Measurements from ENCODE around the gene CBLIF.
"Not testable (repeated sequence)": the region's sequence is repeated elsewhere in the genome, so short reads cannot be mapped to it uniquely, and the experiment has no call there.

CBLIF gene

DNA sequence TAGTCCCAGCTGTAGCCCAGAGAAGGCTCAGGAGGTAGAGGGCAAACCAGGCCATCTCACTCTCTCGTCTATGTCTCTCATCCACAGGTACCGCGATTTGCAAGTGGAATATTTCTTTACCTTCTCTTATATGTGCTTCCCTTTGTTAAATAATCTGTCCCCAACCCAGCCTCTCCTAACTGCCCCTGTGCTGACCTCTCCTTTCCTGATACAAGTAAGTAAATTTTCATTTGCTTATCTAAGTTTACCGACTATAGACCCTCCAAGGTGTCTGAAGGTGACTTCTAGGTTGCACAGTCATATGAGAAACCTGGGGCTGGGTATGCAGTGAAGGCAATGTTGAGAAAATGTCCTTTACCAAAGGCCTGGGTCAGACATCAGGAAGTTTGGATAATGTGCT lies at the start of gene CBLIF:
TSS of gene CBLIF (minus strand) at position 101 of the 400 bp plus-strand sequence. CDS start at position 55, 46 bp downstream.
- no peak within 1 kb of the TSS for H3K4me3 Mint-ChIP-seq
- H3K27me3 Mint-ChIP-seq: peaks cover 5% of the 10 kb centered on the region
- no peaks in the 10 kb centered on the region for H3K9me3 Mint-ChIP-seq
- DNase-seq (no peak), ATAC-seq (no peak)
- H3K4me1 Mint-ChIP-seq: no peaks in the 10 kb centered on the region
- no peaks in the 10 kb centered on the region for H3K36me3 Mint-ChIP-seq (ENCODE audit: low read depth)
- no peak within 1 kb of the TSS for H3K27ac Mint-ChIP-seq

DNA sequence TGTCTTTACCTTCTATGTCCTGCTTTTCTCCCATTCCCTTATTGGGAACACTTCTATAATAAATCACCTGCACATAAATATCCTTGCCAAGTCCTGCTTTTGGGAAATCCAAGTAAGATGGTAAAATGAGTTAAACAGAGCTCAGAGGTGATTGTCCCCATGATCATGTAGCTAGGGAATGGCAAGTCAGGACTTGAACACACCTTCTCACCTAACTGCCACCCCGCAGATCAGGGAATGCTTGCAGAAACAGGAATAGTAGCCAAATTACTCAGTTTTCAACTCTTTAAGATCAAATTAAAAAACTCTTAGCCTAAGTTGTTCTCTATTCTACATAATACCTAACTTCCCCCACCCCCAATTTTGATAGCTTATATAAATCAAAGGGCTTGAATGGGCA lies 49.3 kb upstream of the CBLIF start:
- H3K27ac Mint-ChIP-seq: no peak overlapping the region
- H3K36me3 Mint-ChIP-seq (ENCODE audit: low read depth): peaks cover 4% of the 10 kb centered on the region
- H3K9me3 Mint-ChIP-seq: peaks cover 16% of the 10 kb centered on the region
- H3K4me3 Mint-ChIP-seq: no peak overlapping the region
- peaks cover 4% of the 10 kb centered on the region for H3K27me3 Mint-ChIP-seq
- no peak for DNase-seq
- no peaks in the 10 kb centered on the region for H3K4me1 Mint-ChIP-seq
- ATAC-seq: no peak

DNA sequence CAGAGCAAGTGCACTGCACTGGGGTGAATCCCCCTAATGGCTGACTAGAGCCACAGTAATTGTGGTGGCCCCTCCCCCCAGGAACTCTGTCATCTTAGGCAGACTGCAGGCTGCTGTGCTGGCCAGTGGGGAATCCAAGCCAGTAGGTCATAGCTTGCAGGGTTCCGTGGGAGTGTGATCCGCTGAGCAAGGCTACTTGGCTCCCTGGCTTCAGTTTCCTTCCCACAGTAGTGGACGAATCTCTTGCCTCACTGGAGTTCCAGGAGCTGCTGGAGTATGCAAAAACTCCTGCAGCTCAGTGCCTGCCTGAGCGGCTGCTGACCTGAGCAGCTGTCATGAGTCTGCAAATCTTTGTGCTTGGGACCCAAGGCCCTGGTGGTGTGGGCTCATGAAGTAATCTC lies 46.5 kb upstream of the CBLIF start:
- peaks cover 26% of the 10 kb centered on the region for H3K9me3 Mint-ChIP-seq
- peaks cover 13% of the 10 kb centered on the region for H3K36me3 Mint-ChIP-seq (ENCODE audit: low read depth)
- H3K27ac Mint-ChIP-seq: no peak overlapping the region
- DNase-seq (no peak), ATAC-seq (no peak)
- peaks cover 10% of the 10 kb centered on the region for H3K27me3 Mint-ChIP-seq
- no peaks in the 10 kb centered on the region for H3K4me1 Mint-ChIP-seq
- H3K4me3 Mint-ChIP-seq: no peak overlapping the region

DNA sequence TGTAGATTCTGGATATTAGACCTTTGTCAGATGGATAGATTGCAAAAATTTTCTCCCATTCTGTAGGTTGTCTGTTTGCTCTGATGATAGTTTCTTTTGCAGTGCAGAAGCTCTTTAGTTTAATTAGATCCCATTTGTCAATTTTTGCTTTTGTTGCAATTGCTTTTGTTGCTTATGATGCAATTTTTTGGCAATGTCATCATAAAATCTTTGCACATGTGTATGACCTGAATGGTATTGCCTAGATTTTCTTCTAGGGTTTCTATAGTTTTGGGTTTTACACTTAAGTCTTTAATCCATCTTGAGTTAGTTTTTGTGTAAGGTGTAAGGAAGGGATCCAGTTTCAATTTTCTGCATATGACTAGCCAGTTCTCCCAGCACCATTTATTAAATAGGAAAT lies 41.9 kb upstream of the CBLIF start:
- Mint-ChIP-seq H3K9me3 (peaks cover 33% of the 10 kb centered on the region), H3K36me3 (ENCODE audit: low read depth) (peaks cover 13% of the 10 kb centered on the region)
- not testable (repeated sequence) for DNase-seq, ATAC-seq, H3K4me1 Mint-ChIP-seq, H3K4me3 Mint-ChIP-seq, H3K27ac Mint-ChIP-seq, H3K27me3 Mint-ChIP-seq

DNA sequence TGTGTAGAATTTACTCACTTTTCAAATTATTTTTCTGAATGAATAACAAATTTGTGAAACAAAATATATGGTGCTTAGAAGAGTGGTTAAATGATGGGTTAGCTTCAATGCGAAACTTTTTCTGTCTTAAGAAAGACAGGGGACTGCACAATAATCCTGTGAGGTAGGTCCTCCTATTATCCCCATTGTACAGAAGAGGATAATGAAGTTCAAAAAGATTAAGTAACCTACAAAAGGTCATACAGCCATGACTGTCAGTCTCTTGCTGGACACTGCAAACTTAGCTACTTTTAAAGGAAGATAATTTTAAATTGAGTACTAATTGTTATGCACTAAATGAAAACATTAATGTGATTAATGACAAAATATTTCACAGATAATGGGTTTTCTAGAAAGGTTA lies 38.3 kb upstream of the CBLIF start:
- Mint-ChIP-seq H3K4me1 (no peaks in the 10 kb centered on the region), H3K9me3 (peaks cover 11% of the 10 kb centered on the region), H3K27ac (no peak overlapping the region)

DNA sequence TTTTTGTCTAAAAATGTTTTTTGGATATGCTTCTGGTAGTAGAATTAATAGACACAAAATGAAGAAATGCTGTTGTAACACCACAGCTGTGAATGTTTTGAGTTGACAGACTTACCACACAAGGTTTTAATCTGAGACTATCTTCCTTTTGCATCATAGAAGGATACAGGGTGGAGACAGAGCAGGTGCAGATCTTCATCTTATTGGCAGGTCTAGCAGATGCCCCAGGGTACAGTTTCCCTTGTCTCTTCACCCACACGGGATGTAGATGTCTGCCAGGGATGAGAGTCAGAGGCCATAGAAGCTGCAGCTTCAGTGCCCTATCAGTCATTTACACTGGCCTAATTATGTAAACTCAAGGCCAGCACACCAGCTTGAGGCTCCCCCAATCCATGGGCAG lies 34.3 kb upstream of the CBLIF start:
- Mint-ChIP-seq H3K27ac (no peak overlapping the region), H3K9me3 (no peaks in the 10 kb centered on the region), H3K4me3 (no peak overlapping the region), H3K4me1 (no peaks in the 10 kb centered on the region), H3K27me3 (peaks cover 6% of the 10 kb centered on the region), H3K36me3 (ENCODE audit: low read depth) (no peaks in the 10 kb centered on the region)
- DNase-seq (no peak), ATAC-seq (no peak)

More for the DNA sequence above, 38.3 kb upstream of the CBLIF start:
- Mint-ChIP-seq H3K27me3 (peaks cover 2% of the 10 kb centered on the region), H3K36me3 (ENCODE audit: low read depth) (no peaks in the 10 kb centered on the region), H3K4me3 (no peak overlapping the region)
- no peak for DNase-seq
- ATAC-seq: no peak

DNA sequence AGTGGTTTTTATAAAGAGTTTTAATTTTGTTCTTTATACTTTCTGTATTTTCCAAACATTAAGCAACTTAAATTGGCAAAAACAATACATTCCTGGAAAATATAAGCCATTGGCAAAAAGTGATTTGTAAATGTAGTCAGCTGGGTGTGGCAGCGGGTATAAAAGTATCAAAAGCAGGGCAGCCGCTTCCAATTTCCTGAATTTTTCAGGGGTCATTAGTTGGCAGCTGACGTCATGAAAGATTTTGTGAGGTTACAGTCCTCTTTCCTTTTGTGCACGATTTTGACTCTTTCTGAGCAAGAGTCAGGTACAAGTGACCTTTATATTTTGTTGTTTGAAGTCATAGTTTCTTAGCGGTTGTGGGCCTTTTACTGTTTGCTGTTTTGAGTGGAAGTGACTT lies 33.3 kb upstream of the CBLIF start, which contains the start of gene OOSP3:
TSS of gene OOSP3 (plus strand) at position 208 of the 400 bp plus-strand sequence. CDS start at position 235, 27 bp downstream.
- peaks cover 6% of the 10 kb centered on the region for H3K27me3 Mint-ChIP-seq
- H3K36me3 Mint-ChIP-seq (ENCODE audit: low read depth): no peaks in the 10 kb centered on the region
- H3K9me3 Mint-ChIP-seq: no peaks in the 10 kb centered on the region
- no peaks in the 10 kb centered on the region for H3K4me1 Mint-ChIP-seq
- no peak for DNase-seq
- no peak for ATAC-seq
- no peak within 1 kb of the TSS for H3K4me3 Mint-ChIP-seq
- no peak within 1 kb of the TSS for H3K27ac Mint-ChIP-seq

DNA sequence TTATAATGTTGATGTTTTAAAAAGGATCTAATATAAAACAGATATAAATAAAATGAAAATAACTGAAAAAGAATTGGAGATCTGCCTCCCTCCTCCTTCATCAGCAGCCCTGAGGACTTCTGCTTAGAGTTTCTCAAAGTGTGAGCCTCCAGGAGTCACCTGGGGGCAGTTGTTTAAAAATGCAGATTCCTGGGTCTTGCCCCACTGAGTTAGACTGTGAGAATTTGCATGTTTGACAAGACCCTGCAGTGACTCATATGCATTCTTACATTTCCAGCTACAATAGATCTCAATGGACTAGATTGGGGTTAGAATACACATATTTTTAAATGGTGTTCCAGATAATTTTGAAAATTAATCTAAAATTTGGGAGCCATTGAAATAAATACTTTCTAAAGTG lies 32.5 kb upstream of the CBLIF start:
- Mint-ChIP-seq H3K27ac (no peak overlapping the region), H3K27me3 (peaks cover 6% of the 10 kb centered on the region), H3K4me3 (no peak overlapping the region), H3K4me1 (no peaks in the 10 kb centered on the region), H3K9me3 (no peaks in the 10 kb centered on the region), H3K36me3 (ENCODE audit: low read depth) (no peaks in the 10 kb centered on the region)
- ATAC-seq (no peak), DNase-seq (no peak)

DNA sequence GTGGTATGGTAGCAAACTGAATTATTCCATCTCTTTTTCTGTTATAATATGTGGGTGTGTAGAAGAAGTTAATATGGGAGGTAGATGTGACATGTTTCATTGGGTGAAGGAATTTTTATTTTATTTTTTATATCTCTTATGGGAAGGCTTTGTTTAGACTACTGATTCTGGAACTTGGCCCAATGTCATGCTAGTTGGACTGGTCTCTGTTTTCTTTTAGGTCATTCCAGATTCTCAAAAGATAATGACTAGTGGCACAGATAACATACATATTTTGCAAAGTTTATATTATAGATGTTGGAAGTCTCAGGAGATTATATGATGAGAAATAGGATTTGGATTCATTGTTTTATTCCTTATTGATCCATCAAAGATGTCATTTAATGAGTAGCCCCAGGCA lies 32.0 kb upstream of the CBLIF start:
- no peaks in the 10 kb centered on the region for H3K9me3 Mint-ChIP-seq
- ATAC-seq (no peak), DNase-seq (no peak)
- no peak overlapping the region for H3K4me3 Mint-ChIP-seq
- no peaks in the 10 kb centered on the region for H3K4me1 Mint-ChIP-seq
- peaks cover 6% of the 10 kb centered on the region for H3K27me3 Mint-ChIP-seq
- H3K27ac Mint-ChIP-seq: no peak overlapping the region
- H3K36me3 Mint-ChIP-seq (ENCODE audit: low read depth): no peaks in the 10 kb centered on the region

DNA sequence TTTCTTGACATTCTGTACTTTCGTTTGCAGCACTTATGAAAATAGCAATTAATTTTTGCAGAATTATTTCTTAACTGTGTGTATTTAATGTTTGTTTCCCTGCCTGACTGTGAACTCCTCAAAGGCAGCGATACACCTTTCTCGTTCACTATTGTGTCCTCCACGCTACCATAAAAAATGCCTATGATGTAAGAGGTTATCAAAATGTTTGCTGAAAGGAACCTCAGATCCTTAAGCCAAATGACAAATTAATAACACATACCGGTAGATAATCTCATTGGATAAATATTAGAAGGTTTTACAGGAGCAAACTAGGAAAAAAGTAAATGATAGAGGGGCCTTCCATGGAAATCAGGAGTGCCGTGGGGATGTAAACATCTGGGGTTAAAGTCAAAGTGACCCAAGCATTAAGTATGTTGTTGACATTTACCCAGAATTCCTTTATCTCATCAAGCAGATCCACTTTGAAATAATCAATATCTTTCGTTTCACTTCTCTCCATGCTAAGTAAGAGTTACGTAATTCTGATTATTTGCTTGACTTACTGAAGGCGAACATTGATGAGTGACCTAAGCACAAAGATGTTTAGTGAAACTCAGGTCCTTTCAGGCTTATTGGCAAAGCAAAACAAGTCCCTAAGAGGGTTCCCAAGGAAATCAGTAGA lies 30.7 kb upstream of the CBLIF start:
- Mint-ChIP-seq H3K27me3 (peaks cover 5% of the 10 kb centered on the region), H3K36me3 (ENCODE audit: low read depth) (no peaks in the 10 kb centered on the region), H3K4me3 (no peak overlapping the region), H3K4me1 (no peaks in the 10 kb centered on the region), H3K9me3 (peaks cover 8% of the 10 kb centered on the region), H3K27ac (no peak overlapping the region)
- no peak for ATAC-seq
- DNase-seq: no peak

DNA sequence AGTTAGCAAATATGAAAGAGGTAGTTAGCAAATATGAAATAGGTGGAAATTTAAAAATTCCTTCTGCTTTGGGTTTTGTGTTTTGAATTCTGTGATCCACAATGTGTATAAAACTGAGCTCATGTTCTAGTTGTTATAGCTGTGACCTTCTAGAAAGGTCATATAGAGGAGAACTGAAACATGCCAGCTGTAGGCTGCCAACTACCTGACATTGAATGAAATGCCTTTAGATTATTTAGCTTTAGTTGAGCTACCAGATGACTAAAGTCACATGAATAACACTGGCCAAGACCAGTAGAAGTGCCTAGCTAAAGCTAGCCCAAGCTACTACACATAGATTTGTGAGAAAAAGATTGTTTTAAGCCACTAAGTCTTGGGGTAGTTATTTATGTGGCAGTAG lies 26.8 kb upstream of the CBLIF start:
- H3K27ac Mint-ChIP-seq: no peak overlapping the region
- H3K36me3 Mint-ChIP-seq (ENCODE audit: low read depth): no peaks in the 10 kb centered on the region
- no peak for ATAC-seq
- DNase-seq: no peak
- H3K4me1 Mint-ChIP-seq: no peaks in the 10 kb centered on the region
- no peak overlapping the region for H3K4me3 Mint-ChIP-seq
- H3K9me3 Mint-ChIP-seq: peaks cover 22% of the 10 kb centered on the region
- peaks cover 11% of the 10 kb centered on the region for H3K27me3 Mint-ChIP-seq

DNA sequence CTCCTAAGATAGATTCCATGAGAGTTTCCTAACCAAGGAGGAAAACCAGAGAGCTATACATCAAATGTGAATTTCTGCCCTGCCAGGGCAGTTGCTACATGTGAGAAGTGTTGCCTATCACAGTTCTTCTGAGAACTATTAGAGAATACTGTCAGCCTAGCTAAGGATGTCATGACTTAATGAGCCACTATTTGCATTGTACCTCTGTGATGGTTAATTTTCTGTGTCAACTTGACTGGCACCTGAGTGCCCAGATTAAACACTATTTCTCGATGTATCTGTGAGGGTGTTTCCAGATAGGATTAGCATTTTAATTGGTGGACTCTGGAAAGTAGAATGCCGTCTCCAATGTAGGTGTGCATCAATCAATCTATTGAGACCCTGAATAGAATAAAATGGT lies 22.6 kb upstream of the CBLIF start:
- H3K27me3 Mint-ChIP-seq: peaks cover 12% of the 10 kb centered on the region
- no peak for ATAC-seq
- no peaks in the 10 kb centered on the region for H3K36me3 Mint-ChIP-seq (ENCODE audit: low read depth)
- H3K9me3 Mint-ChIP-seq: peaks cover 23% of the 10 kb centered on the region
- H3K4me1 Mint-ChIP-seq: peaks cover 7% of the 10 kb centered on the region
- H3K27ac Mint-ChIP-seq: no peak overlapping the region
- DNase-seq: no peak
- no peak overlapping the region for H3K4me3 Mint-ChIP-seq

DNA sequence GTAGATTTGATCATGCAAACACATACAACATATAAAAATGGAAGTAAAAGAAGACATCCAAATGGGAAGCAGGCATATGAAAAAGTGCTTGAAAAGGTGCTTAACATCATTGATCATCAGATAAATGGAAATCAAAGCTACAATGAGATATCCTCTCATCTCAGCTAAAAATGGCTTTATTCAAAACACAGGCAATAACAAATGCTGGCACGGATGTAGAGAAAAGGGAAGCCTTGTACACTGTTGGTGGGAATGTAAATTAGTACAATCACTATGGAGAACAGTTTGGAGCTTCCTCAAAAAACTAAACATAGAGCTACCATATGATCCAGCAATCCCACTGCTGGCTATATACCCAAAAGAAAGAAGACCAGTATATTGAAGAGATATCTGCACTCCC lies 21.5 kb upstream of the CBLIF start:
- Mint-ChIP-seq H3K36me3 (ENCODE audit: low read depth) (no peaks in the 10 kb centered on the region), H3K9me3 (peaks cover 23% of the 10 kb centered on the region), H3K4me3 (no peak overlapping the region), H3K4me1 (peaks cover 7% of the 10 kb centered on the region), H3K27me3 (peaks cover 16% of the 10 kb centered on the region), H3K27ac (no peak overlapping the region)
- no peak for DNase-seq
- no peak for ATAC-seq

DNA sequence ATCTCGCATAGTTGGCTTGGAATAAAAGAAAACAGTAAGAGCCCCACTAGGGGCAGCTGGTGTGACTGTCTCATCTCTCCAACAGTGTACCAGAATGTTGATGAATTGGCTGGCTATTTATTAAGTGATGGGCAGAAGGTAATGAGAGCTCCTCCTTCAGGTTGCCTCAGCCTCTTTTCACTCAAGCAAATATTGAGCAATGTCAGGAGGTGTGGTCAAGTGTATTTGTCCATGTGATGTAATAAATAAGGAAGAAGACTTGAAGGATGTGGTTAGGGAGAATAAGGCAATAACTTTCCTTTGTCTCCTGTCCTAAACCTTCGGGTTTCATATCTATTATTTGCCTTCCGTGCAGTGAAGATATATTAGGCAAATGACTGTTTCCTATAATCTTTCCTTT lies 21.1 kb upstream of the CBLIF start, which contains the start of gene TCN1:
TSS of gene TCN1 (minus strand) at position 91 of the 400 bp plus-strand sequence. CDS start at position 74, 17 bp downstream.
- ATAC-seq (no peak), DNase-seq (no peak)
- Mint-ChIP-seq H3K27ac (no peak within 1 kb of the TSS), H3K4me3 (no peak within 1 kb of the TSS), H3K27me3 (peaks cover 16% of the 10 kb centered on the region), H3K36me3 (ENCODE audit: low read depth) (no peaks in the 10 kb centered on the region), H3K9me3 (peaks cover 18% of the 10 kb centered on the region), H3K4me1 (peaks cover 7% of the 10 kb centered on the region)

DNA sequence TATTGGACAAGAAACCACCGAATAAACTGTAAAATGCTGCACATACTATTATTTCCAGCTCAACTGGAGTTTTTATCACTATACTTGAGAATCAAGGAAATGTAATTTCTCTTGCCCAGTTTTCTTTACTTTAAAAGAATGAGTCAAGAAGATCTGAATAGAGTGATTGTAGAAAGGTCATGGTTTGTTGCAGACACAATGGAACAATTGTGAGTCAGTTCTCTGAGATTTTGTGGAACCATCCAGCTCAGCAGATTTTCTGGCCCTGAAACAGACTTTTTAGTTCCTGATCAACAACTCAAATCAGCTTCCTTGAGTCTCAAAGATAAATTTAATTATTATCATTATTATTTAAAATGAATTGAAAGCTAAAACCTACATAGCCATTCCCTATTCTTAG lies 19.7 kb upstream of the CBLIF start:
- ATAC-seq (peak; percentile 73), DNase-seq (no peak)
- H3K36me3 Mint-ChIP-seq (ENCODE audit: low read depth): no peaks in the 10 kb centered on the region
- peaks cover 7% of the 10 kb centered on the region for H3K4me1 Mint-ChIP-seq
- peaks cover 18% of the 10 kb centered on the region for H3K27me3 Mint-ChIP-seq
- H3K27ac Mint-ChIP-seq: no peak overlapping the region
- H3K9me3 Mint-ChIP-seq: peaks cover 5% of the 10 kb centered on the region
- H3K4me3 Mint-ChIP-seq: no peak overlapping the region

DNA sequence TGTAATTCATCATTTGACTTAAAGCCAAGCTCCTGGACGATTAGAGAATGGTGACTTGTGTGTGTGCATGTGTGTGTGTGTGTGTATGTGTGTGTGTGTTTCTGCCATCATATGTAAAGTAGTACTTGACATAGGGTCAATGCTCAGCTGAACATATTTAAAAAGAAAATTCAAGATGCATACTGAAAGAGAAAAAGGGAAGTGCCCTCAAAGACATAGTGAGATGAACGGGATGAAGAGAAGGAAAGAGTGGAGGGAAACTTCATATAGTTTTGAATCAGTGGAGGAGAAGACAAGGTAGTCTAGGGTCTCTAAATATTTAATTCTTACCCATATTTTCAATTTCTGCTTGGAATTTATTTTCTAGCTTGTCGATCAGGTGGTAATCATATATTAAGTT lies 17.0 kb upstream of the CBLIF start:
- Mint-ChIP-seq H3K27ac (no peak overlapping the region), H3K36me3 (ENCODE audit: low read depth) (no peaks in the 10 kb centered on the region)

More for the DNA sequence above, 17.0 kb upstream of the CBLIF start:
- Mint-ChIP-seq H3K27me3 (peaks cover 19% of the 10 kb centered on the region), H3K9me3 (peaks cover 3% of the 10 kb centered on the region), H3K4me1 (peaks cover 27% of the 10 kb centered on the region), H3K4me3 (no peak overlapping the region)
- no peak for ATAC-seq
- no peak for DNase-seq

All from activated naive CD8-positive, alpha-beta T cell treated with anti-CD3 and anti-CD28 coated beads, Interleukin-2, amount 50 U/mL, for 24 hours (primary cell).